Liver (tissue), 3 donors: Measurements from ENCODE around the gene KCNJ5.

Experiments used
- EGR1 ChIP-seq, 2 donors: IDR thresholded peaks; 2 replicates each; pipeline ENCODE4 v1.6.1; 2016 to 2018; ENCODE audit warnings: antibody characterized with exemption in 2 of 2, low read depth in 2 of 2
- FOXA1 ChIP-seq: IDR thresholded peaks from 2 replicates; pipeline ENCODE4 v1.6.1; 2016; ENCODE audit warnings: antibody characterized with exemption
- HNF4G ChIP-seq: IDR thresholded peaks from 2 replicates; pipeline ENCODE4 v1.6.1; 2016; ENCODE audit warnings: antibody characterized with exemption
- JUND ChIP-seq, 2 donors: IDR thresholded peaks; 2 replicates each; pipeline ENCODE4 v1.6.1; 2016; ENCODE audit warnings: antibody characterized with exemption in 2 of 2
- NR2F2 ChIP-seq: IDR thresholded peaks from 2 replicates; pipeline ENCODE4 v1.6.1; 2016; ENCODE audit warnings: antibody characterized with exemption
- RAD21 ChIP-seq, 2 donors: IDR thresholded peaks; 2 replicates each; pipeline ENCODE4 v1.6.1; 2016; ENCODE audit warnings: antibody characterized with exemption in 2 of 2, mild to moderate bottlenecking in 2 of 2
- SP1 ChIP-seq: IDR thresholded peaks from 2 replicates; pipeline ENCODE4 v1.6.1; 2018; ENCODE audit warnings: antibody characterized with exemption, mild to moderate bottlenecking
- TAF1 ChIP-seq: conservative IDR thresholded peaks from 2 replicates; pipeline ENCODE4 v1.6.1; 2016; ENCODE audit warnings: antibody characterized with exemption, mild to moderate bottlenecking
- YY1 ChIP-seq: IDR thresholded peaks from 2 replicates; pipeline ENCODE4 v1.6.1; 2016; ENCODE audit warnings: antibody characterized with exemption, mild to moderate bottlenecking
- TF ChIP-seq, protein P1 (sequence below): fragments of 150-350 bp; IDR thresholded peaks from 2 replicates; pipeline ENCODE4 v1.5.1; 2017; ENCODE audit warnings: improper control_type of control experiment, low read depth, low read length; ENCODE audit not compliant: missing input control
- TF ChIP-seq, protein P2 (sequence below): IDR thresholded peaks from 2 replicates; pipeline ENCODE4 v1.6.1; 2016; ENCODE audit warnings: antibody characterized with exemption
- TF ChIP-seq, protein P3 (sequence below): IDR thresholded peaks from 2 replicates; pipeline ENCODE4 v1.6.1; 2016; ENCODE audit warnings: antibody characterized with exemption, mild to moderate bottlenecking
- TF ChIP-seq, protein P4 (sequence below): IDR thresholded peaks from 2 replicates; pipeline ENCODE4 v1.6.1; 2016; ENCODE audit warnings: antibody characterized with exemption
- TF ChIP-seq, protein P5 (sequence below): IDR thresholded peaks from 2 replicates; pipeline ENCODE4 v1.6.1; 2016; ENCODE audit warnings: antibody characterized with exemption
- donor health status: healthy.
- donor health status: healthy.

DNA sequence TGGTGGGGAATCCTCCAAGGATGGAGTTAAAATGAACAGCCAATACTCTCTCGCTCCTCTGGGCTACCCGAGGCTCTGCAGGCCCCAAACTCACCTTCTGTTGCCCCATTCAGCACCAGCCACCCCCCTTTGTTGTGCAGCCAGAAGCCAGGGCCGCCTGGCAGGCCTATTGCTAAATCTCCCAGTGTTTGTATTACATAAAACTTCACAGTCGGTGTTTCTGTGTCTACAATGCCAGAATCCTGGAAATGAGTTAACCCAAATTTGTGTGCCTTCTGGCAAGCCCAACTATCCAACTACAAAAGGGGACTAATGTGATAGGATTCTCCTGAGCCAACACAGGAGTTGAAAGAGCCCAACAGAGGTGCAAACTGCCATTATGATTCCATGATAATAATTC, 9.3 kb downstream of the KCNJ5 start:
- peak in 1 of 2 donors; percentile 18 for TF ChIP-seq RAD21 (IDR thresholded peaks at IDR 0.05)
- TF ChIP-seq, protein P1, sequence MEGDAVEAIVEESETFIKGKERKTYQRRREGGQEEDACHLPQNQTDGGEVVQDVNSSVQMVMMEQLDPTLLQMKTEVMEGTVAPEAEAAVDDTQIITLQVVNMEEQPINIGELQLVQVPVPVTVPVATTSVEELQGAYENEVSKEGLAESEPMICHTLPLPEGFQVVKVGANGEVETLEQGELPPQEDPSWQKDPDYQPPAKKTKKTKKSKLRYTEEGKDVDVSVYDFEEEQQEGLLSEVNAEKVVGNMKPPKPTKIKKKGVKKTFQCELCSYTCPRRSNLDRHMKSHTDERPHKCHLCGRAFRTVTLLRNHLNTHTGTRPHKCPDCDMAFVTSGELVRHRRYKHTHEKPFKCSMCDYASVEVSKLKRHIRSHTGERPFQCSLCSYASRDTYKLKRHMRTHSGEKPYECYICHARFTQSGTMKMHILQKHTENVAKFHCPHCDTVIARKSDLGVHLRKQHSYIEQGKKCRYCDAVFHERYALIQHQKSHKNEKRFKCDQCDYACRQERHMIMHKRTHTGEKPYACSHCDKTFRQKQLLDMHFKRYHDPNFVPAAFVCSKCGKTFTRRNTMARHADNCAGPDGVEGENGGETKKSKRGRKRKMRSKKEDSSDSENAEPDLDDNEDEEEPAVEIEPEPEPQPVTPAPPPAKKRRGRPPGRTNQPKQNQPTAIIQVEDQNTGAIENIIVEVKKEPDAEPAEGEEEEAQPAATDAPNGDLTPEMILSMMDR = no peak
- TF ChIP-seq, protein P2, sequence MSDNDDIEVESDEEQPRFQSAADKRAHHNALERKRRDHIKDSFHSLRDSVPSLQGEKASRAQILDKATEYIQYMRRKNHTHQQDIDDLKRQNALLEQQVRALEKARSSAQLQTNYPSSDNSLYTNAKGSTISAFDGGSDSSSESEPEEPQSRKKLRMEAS = peak; percentile 88
- peak; percentile 62 for TF ChIP-seq SP1
- TF ChIP-seq JUND (IDR thresholded peaks at IDR 0.05) = peak in 1 of 2 donors; percentile 70
- TF ChIP-seq TAF1 = no peak
- TF ChIP-seq YY1 = peak; percentile 71
- TF ChIP-seq EGR1 (IDR thresholded peaks at IDR 0.05; ENCODE audit: low read depth in 2 of 2) = peak in 1 of 2 donors; percentile 80
- TF ChIP-seq, protein P3, sequence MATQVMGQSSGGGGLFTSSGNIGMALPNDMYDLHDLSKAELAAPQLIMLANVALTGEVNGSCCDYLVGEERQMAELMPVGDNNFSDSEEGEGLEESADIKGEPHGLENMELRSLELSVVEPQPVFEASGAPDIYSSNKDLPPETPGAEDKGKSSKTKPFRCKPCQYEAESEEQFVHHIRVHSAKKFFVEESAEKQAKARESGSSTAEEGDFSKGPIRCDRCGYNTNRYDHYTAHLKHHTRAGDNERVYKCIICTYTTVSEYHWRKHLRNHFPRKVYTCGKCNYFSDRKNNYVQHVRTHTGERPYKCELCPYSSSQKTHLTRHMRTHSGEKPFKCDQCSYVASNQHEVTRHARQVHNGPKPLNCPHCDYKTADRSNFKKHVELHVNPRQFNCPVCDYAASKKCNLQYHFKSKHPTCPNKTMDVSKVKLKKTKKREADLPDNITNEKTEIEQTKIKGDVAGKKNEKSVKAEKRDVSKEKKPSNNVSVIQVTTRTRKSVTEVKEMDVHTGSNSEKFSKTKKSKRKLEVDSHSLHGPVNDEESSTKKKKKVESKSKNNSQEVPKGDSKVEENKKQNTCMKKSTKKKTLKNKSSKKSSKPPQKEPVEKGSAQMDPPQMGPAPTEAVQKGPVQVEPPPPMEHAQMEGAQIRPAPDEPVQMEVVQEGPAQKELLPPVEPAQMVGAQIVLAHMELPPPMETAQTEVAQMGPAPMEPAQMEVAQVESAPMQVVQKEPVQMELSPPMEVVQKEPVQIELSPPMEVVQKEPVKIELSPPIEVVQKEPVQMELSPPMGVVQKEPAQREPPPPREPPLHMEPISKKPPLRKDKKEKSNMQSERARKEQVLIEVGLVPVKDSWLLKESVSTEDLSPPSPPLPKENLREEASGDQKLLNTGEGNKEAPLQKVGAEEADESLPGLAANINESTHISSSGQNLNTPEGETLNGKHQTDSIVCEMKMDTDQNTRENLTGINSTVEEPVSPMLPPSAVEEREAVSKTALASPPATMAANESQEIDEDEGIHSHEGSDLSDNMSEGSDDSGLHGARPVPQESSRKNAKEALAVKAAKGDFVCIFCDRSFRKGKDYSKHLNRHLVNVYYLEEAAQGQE = peak; percentile 65
- TF ChIP-seq, protein P4, sequence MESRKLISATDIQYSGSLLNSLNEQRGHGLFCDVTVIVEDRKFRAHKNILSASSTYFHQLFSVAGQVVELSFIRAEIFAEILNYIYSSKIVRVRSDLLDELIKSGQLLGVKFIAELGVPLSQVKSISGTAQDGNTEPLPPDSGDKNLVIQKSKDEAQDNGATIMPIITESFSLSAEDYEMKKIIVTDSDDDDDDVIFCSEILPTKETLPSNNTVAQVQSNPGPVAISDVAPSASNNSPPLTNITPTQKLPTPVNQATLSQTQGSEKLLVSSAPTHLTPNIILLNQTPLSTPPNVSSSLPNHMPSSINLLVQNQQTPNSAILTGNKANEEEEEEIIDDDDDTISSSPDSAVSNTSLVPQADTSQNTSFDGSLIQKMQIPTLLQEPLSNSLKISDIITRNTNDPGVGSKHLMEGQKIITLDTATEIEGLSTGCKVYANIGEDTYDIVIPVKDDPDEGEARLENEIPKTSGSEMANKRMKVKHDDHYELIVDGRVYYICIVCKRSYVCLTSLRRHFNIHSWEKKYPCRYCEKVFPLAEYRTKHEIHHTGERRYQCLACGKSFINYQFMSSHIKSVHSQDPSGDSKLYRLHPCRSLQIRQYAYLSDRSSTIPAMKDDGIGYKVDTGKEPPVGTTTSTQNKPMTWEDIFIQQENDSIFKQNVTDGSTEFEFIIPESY = peak; percentile 81
- TF ChIP-seq FOXA1 = peak; percentile 71
- TF ChIP-seq, protein P5, sequence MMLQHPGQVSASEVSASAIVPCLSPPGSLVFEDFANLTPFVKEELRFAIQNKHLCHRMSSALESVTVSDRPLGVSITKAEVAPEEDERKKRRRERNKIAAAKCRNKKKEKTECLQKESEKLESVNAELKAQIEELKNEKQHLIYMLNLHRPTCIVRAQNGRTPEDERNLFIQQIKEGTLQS = no peak
- peak; percentile 21 for TF ChIP-seq NR2F2
- TF ChIP-seq HNF4G = no peak
